ENCODE data around the gene GPR142.

GRCh38 chr17:74414510-74414909, 47.2 kb downstream of the GPR142 start:
- TF ChIP-seq, protein P1, sequence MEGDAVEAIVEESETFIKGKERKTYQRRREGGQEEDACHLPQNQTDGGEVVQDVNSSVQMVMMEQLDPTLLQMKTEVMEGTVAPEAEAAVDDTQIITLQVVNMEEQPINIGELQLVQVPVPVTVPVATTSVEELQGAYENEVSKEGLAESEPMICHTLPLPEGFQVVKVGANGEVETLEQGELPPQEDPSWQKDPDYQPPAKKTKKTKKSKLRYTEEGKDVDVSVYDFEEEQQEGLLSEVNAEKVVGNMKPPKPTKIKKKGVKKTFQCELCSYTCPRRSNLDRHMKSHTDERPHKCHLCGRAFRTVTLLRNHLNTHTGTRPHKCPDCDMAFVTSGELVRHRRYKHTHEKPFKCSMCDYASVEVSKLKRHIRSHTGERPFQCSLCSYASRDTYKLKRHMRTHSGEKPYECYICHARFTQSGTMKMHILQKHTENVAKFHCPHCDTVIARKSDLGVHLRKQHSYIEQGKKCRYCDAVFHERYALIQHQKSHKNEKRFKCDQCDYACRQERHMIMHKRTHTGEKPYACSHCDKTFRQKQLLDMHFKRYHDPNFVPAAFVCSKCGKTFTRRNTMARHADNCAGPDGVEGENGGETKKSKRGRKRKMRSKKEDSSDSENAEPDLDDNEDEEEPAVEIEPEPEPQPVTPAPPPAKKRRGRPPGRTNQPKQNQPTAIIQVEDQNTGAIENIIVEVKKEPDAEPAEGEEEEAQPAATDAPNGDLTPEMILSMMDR (conservative IDR thresholded peaks at IDR 0.05; ENCODE audit: low read depth, low read length) = no peak
- TF ChIP-seq EZH2 (IDR thresholded peaks at IDR 0.05; ENCODE audit: low read length, unreplicated experiment) = no peak

All from PC-3 (cell line).